ENCODE measurements around the gene PAXIP1.

The PAXIP1 gene

DNA sequence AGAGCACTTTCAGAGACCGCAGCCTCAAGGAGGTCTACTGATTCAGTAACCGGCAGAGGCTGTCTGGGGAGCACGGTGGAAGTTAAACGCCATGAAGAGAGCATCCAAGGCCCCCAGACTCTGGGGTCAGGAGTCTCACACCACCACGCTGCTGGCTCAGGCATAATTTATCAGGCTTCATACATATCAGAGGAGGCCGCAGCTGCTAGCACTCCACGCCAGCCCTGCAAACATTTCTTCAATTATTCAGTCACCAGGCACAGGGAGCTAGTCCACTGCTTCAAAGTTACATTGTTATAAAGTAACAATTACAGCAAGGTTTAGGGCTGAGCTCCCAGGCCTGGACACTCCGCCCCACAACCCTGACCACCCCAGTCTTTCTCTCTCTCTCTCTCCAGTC lies 97.8 kb downstream of the PAXIP1 start:
- Histone ChIP-seq H3K4me2 (ENCODE audit: low read depth, low read length) (no peak overlapping the region), H3K4me1 (ENCODE audit: low read length) (no peaks in the 10 kb centered on the region), H3F3A (ENCODE audit: insufficient read depth, low read length) (no peaks in the 10 kb centered on the region), H3K4me3 (ENCODE audit: low read length) (no peak overlapping the region), H4K20me1 (ENCODE audit: insufficient read depth, low read length) (no peaks in the 10 kb centered on the region), H3K36me3 (replicated peaks; ENCODE audit: insufficient read depth, low read length) (no peaks in the 10 kb centered on the region), H3K27me3 (replicated peaks; ENCODE audit: insufficient read depth, low read length) (peaks cover 43% of the 10 kb centered on the region), H3K9ac (ENCODE audit: low read length) (no peak overlapping the region), H2AFZ (ENCODE audit: low read length) (no peak overlapping the region), H3K9me2 (replicated peaks; ENCODE audit: insufficient read depth, low read length) (no peaks in the 10 kb centered on the region), H3K79me2 (ENCODE audit: low read length) (no peaks in the 10 kb centered on the region), H3K27ac (ENCODE audit: low read length) (no peak overlapping the region), H3K9me3 (replicated peaks; ENCODE audit: insufficient read depth, low read length) (no peaks in the 10 kb centered on the region)
- TF ChIP-seq EZH2phosphoT487 (IDR thresholded peaks at IDR 0.05; ENCODE audit: low read length) (no peak), EZH2 (optimal IDR thresholded peaks at IDR 0.05; ENCODE audit: low read depth, low read length) (no peak)
- TF ChIP-seq, protein P1, sequence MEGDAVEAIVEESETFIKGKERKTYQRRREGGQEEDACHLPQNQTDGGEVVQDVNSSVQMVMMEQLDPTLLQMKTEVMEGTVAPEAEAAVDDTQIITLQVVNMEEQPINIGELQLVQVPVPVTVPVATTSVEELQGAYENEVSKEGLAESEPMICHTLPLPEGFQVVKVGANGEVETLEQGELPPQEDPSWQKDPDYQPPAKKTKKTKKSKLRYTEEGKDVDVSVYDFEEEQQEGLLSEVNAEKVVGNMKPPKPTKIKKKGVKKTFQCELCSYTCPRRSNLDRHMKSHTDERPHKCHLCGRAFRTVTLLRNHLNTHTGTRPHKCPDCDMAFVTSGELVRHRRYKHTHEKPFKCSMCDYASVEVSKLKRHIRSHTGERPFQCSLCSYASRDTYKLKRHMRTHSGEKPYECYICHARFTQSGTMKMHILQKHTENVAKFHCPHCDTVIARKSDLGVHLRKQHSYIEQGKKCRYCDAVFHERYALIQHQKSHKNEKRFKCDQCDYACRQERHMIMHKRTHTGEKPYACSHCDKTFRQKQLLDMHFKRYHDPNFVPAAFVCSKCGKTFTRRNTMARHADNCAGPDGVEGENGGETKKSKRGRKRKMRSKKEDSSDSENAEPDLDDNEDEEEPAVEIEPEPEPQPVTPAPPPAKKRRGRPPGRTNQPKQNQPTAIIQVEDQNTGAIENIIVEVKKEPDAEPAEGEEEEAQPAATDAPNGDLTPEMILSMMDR (IDR thresholded peaks at IDR 0.05; ENCODE audit: low read length): no peak
- no peak for DNase-seq

GRCh38 chr7:154903083-154903731 lies 99.7 kb downstream of the PAXIP1 start:
- H3K27ac ChIP-seq (ENCODE audit: low read length): no peak overlapping the region
- TF ChIP-seq EZH2 (optimal IDR thresholded peaks at IDR 0.05; ENCODE audit: low read depth, low read length): no peak
- no peak for TF ChIP-seq EZH2phosphoT487 (IDR thresholded peaks at IDR 0.05; ENCODE audit: low read length)
- TF ChIP-seq, protein P1 (IDR thresholded peaks at IDR 0.05; ENCODE audit: low read length): no peak
- H3K27me3 ChIP-seq (replicated peaks; ENCODE audit: insufficient read depth, low read length): peaks cover 43% of the 10 kb centered on the region
- no peak overlapping the region for H2AFZ ChIP-seq (ENCODE audit: low read length)
- no peak for DNase-seq
- H3K4me3 ChIP-seq (ENCODE audit: low read length): no peak overlapping the region
- H3K79me2 ChIP-seq (ENCODE audit: low read length): no peaks in the 10 kb centered on the region
- no peaks in the 10 kb centered on the region for H3K9me2 ChIP-seq (replicated peaks; ENCODE audit: insufficient read depth, low read length)
- no peaks in the 10 kb centered on the region for H3K36me3 ChIP-seq (replicated peaks; ENCODE audit: insufficient read depth, low read length)
- H3K9ac ChIP-seq (ENCODE audit: low read length): no peak overlapping the region
- H3F3A ChIP-seq (ENCODE audit: insufficient read depth, low read length): no peaks in the 10 kb centered on the region
- H3K4me1 ChIP-seq (ENCODE audit: low read length): no peaks in the 10 kb centered on the region
- no peak overlapping the region for H3K4me2 ChIP-seq (ENCODE audit: low read depth, low read length)
- no peaks in the 10 kb centered on the region for H3K9me3 ChIP-seq (replicated peaks; ENCODE audit: insufficient read depth, low read length)
- H4K20me1 ChIP-seq (ENCODE audit: insufficient read depth, low read length): no peaks in the 10 kb centered on the region

- TF ChIP-seq EZH2phosphoT487 (IDR thresholded peaks at IDR 0.05; ENCODE audit: low read length): no peak
- no peak for TF ChIP-seq EZH2 (optimal IDR thresholded peaks at IDR 0.05; ENCODE audit: low read depth, low read length)
- TF ChIP-seq, protein P1 (IDR thresholded peaks at IDR 0.05; ENCODE audit: low read length): no peak
- Histone ChIP-seq H3K4me3 (ENCODE audit: low read length) (no peak overlapping the region), H3K27me3 (replicated peaks; ENCODE audit: insufficient read depth, low read length) (peaks cover 47% of the 10 kb centered on the region)
These were observed 100.3 kb downstream of the PAXIP1 start for GRCh38 chr7:154902600-154903082.

More at GRCh38 chr7:154902600-154903082, 100.3 kb downstream of the PAXIP1 start:
- Histone ChIP-seq H3K27ac (ENCODE audit: low read length) (no peak overlapping the region), H2AFZ (ENCODE audit: low read length) (no peak overlapping the region), H3K9me3 (replicated peaks; ENCODE audit: insufficient read depth, low read length) (no peaks in the 10 kb centered on the region), H3K79me2 (ENCODE audit: low read length) (no peaks in the 10 kb centered on the region), H3K4me2 (ENCODE audit: low read depth, low read length) (no peak overlapping the region), H3F3A (ENCODE audit: insufficient read depth, low read length) (no peaks in the 10 kb centered on the region), H3K36me3 (replicated peaks; ENCODE audit: insufficient read depth, low read length) (no peaks in the 10 kb centered on the region), H4K20me1 (ENCODE audit: insufficient read depth, low read length) (no peaks in the 10 kb centered on the region), H3K4me1 (ENCODE audit: low read length) (no peaks in the 10 kb centered on the region), H3K9me2 (replicated peaks; ENCODE audit: insufficient read depth, low read length) (no peaks in the 10 kb centered on the region), H3K9ac (ENCODE audit: low read length) (no peak overlapping the region)
- DNase-seq: no peak

Data from MM.1S (cell line).